Breast epithelium (tissue), 4 donors: Measurements from ENCODE around the gene CTDSP2. TPM values are rescaled to one million over a fixed set of nuclear protein-coding genes. Genes with fewer than 3 reads are reported as not detected.
"Not testable (repeated sequence)": the region's sequence is repeated elsewhere in the genome, so short reads cannot be mapped to it uniquely, and the experiment has no call there.

ENCODE experiments used
- DNase-seq, 2 donors: peaks; one replicate each; pipeline ENCODE4 v3.0.0-alpha.2; 2019; ENCODE audit warnings: low spot score in 2 of 2
- H3K27ac ChIP-seq, 2 donors: fragments of 200-600 bp; sonication (generic) in 1 of 2; one replicate each; pipeline ENCODE4 v1.5.1; 2016 to 2019; ENCODE audit warnings: mild to moderate bottlenecking in 1 of 2
- H3K27me3 ChIP-seq, 2 donors: fragments of 200-600 bp; sonication (generic) in 1 of 2; one replicate each; pipeline versions ENCODE4 v1.5.1 to v1.6.0; 2017 to 2019; ENCODE audit warnings: control low read depth in 1 of 2, mild to moderate bottlenecking in 1 of 2
- H3K36me3 ChIP-seq: fragments of 200-600 bp; one replicate; pipeline ENCODE4 v1.5.1; 2019
- H3K4me1 ChIP-seq, 2 donors: fragments of 200-600 bp; sonication (generic); one replicate each; pipeline ENCODE4 v1.5.1; 2016 to 2019; ENCODE audit warnings: control low read depth in 1 of 2
- H3K4me3 ChIP-seq, 3 donors: fragments of 200-600 bp; sonication (generic); 1 replicate in 2 of 3; 2 replicates in 1 of 3; pipeline ENCODE4 v1.5.1; 2016 to 2019; ENCODE audit warnings: mild to moderate bottlenecking in 3 of 3, moderate library complexity in 2 of 3
- H3K9me3 ChIP-seq, 2 donors: fragments of 200-600 bp; sonication (generic) in 1 of 2; one replicate each; pipeline ENCODE4 v1.5.1; 2016 to 2019; ENCODE audit warnings: control low read depth in 1 of 2
- CTCF ChIP-seq, 3 donors: fragments of 450-650 bp; IDR thresholded peaks; one replicate each; pipeline ENCODE4 v1.5.1; 2016 to 2017; ENCODE audit warnings: antibody characterized with exemption in 3 of 3, mild to moderate bottlenecking in 3 of 3, moderate library complexity in 3 of 3
- POLR2A ChIP-seq: fragments of 450-650 bp; IDR thresholded peaks from one replicate; pipeline ENCODE4 v1.6.1; 2016; ENCODE audit warnings: antibody characterized with exemption, mild to moderate bottlenecking, moderate library complexity
- POLR2AphosphoS5 ChIP-seq, 3 donors: sonication (generic); formaldehyde crosslinking; IDR thresholded peaks; one replicate each; pipeline ENCODE4 v1.6.1; 2017; ENCODE audit warnings: antibody characterized with exemption in 3 of 3
- intact Hi-C: fragments of 100-400 bp; cut with DNase I; formaldehyde crosslinking; loops from one replicate; pipeline ENCODE4 v1.15.1; 2023; ENCODE audit warnings: low total_unique reads
- total RNA-seq, 3 donors: library from RNA; depleted of rRNA; stranded (reverse); fragments of >200 nt; gene quantifications; one replicate each; pipeline ENCODE4 v1.1.0, GENCODE V29; 2016

The CTDSP2 gene
- total RNA-seq, 3 donors from 2014 or later: 144 to 175 (median 167) TPM

- no peak for TF ChIP-seq POLR2AphosphoS5 (IDR thresholded peaks at IDR 0.05)
- TF ChIP-seq POLR2A: no peak
- intact Hi-C loops: no loop called here
- no peaks in the 10 kb centered on the region for H3K4me1 ChIP-seq
- H3K9me3 ChIP-seq: no peaks in the 10 kb centered on the region
- H3K4me3 ChIP-seq: no peak overlapping the region
- DNase-seq: no peak
- no peaks in the 10 kb centered on the region for H3K27me3 ChIP-seq
- H3K36me3 ChIP-seq: no peaks in the 10 kb centered on the region
- H3K27ac ChIP-seq: no peak overlapping the region
These were observed 69.2 kb downstream of the CTDSP2 start for GRCh38 chr12:57777367-57777766.

GRCh38 chr12:57776247-57776587, 70.3 kb downstream of the CTDSP2 start:
- no peaks in the 10 kb centered on the region for H3K36me3 ChIP-seq
- DNase-seq: no peak
- intact Hi-C loops: no loop called here
- no peak overlapping the region for H3K27ac ChIP-seq
- no peaks in the 10 kb centered on the region for H3K9me3 ChIP-seq
- H3K4me3 ChIP-seq: no peak overlapping the region
- H3K4me1 ChIP-seq: peaks cover 0 to 3% of the 10 kb centered on the region in 2 donors
- no peaks in the 10 kb centered on the region for H3K27me3 ChIP-seq
- TF ChIP-seq POLR2A (no peak), CTCF (IDR thresholded peaks at IDR 0.05) (no peak)

- H3K4me3 ChIP-seq: no peak overlapping the region
- H3K27me3 ChIP-seq: no peaks in the 10 kb centered on the region
- H3K9me3 ChIP-seq: no peaks in the 10 kb centered on the region
- no peak for DNase-seq
- intact Hi-C loops: no loop called here
- no peaks in the 10 kb centered on the region for H3K36me3 ChIP-seq
- H3K27ac ChIP-seq: no peak overlapping the region
- no peak for TF ChIP-seq POLR2A
- no peak for TF ChIP-seq POLR2AphosphoS5 (IDR thresholded peaks at IDR 0.05)
- no peak for TF ChIP-seq CTCF (IDR thresholded peaks at IDR 0.05)
- peaks cover 0 to 4% of the 10 kb centered on the region in 2 donors for H3K4me1 ChIP-seq
These were observed 70.8 kb downstream of the CTDSP2 start for GRCh38 chr12:57775563-57776246.

GRCh38 chr12:57775044-57775443, 71.5 kb downstream of the CTDSP2 start:
- no peaks in the 10 kb centered on the region for H3K36me3 ChIP-seq
- H3K4me1 ChIP-seq: peaks cover 0 to 4% of the 10 kb centered on the region in 2 donors
- intact Hi-C loops: no loop called here
- DNase-seq: no peak
- TF ChIP-seq POLR2A (no peak), POLR2AphosphoS5 (IDR thresholded peaks at IDR 0.05) (no peak), CTCF (IDR thresholded peaks at IDR 0.05) (no peak)
- H3K27ac ChIP-seq: no peak overlapping the region
- no peak overlapping the region for H3K4me3 ChIP-seq
- H3K27me3 ChIP-seq: no peaks in the 10 kb centered on the region
- no peaks in the 10 kb centered on the region for H3K9me3 ChIP-seq

- H3K4me1 ChIP-seq, H3K4me3 ChIP-seq, H3K36me3 ChIP-seq, H3K27ac ChIP-seq, H3K9me3 ChIP-seq, intact Hi-C loops, DNase-seq, H3K27me3 ChIP-seq: not testable (repeated sequence)
These were observed 71.9 kb downstream of the CTDSP2 start for GRCh38 chr12:57774634-57775033.

- H3K27me3 ChIP-seq: no peaks in the 10 kb centered on the region
- peak within 1 kb of the TSS; percentile 71 to 88 (median 85) for H3K4me3 ChIP-seq
- intact Hi-C loops: no loop called here
- no peaks in the 10 kb centered on the region for H3K9me3 ChIP-seq
- H3K4me1 ChIP-seq: peaks cover 0 to 4% of the 10 kb centered on the region in 2 donors
- H3K27ac ChIP-seq: peak within 1 kb of the TSS; percentile 94 to 96
- DNase-seq: peak; percentile 62 to 71
- TF ChIP-seq POLR2A (no peak), CTCF (IDR thresholded peaks at IDR 0.05) (peak in 2 of 3 donors; percentile 6 to 13)
- no peaks in the 10 kb centered on the region for H3K36me3 ChIP-seq
These were observed 73.9 kb downstream of the CTDSP2 start, which contains the start of gene EEF1AKMT3 for GRCh38 chr12:57772429-57773322. TSS of gene EEF1AKMT3 (plus strand) at chr12:57772614. CDS start at chr12:57772725, 111 bp downstream.
